Caco-2 (cell line): ENCODE results near the gene PRPF19. TPM values are rescaled to one million over a fixed set of nuclear protein-coding genes. Genes with fewer than 3 reads are reported as not detected.

Source experiments
- BruUV-seq: library from RNA; stranded (reverse); fragments of 400-500 nt; replicated peaks from 2 replicates; lab custom pipeline; 2021; lab: Mats Ljungman, UMichigan
- CTCF ChIA-PET: fragments of 300-600 bp; sonication (Branson Sonifier 250); formaldehyde crosslinking; loops from one replicate; lab custom pipeline; 2022; ENCODE audit warnings: antibody characterized with exemption; lab: Charles Lee
- POLR2A ChIA-PET: fragments of 300-600 bp; sonication (Branson Sonifier 250); formaldehyde crosslinking; loops from one replicate; lab custom pipeline; 2022; ENCODE audit warnings: antibody characterized with exemption; lab: Charles Lee
- DNase-seq, 2 experiments: peaks; one replicate each; pipeline versions ENCODE4 v3.0.0 to v3.0.0-alpha.2; 2020 to 2022
- H3K27me3 ChIP-seq: replicated peaks from 2 replicates; pipeline ENCODE4 v1.6.0; 2011; ENCODE audit warnings: low read length; ENCODE audit not compliant: control insufficient read depth, insufficient read depth
- H3K36me3 ChIP-seq: 2 replicates; pipeline ENCODE4 v1.5.1; 2011; ENCODE audit warnings: low read length; ENCODE audit not compliant: control insufficient read depth, insufficient read depth
- H3K4me1 ChIP-seq: fragments of 250-450 bp; sonication (Bioruptor Pico); 2 replicates; pipeline ENCODE4 v1.5.1; 2020; ENCODE audit warnings: mild to moderate bottlenecking
- H3K4me3 ChIP-seq: 2 replicates; pipeline ENCODE4 v1.5.1; 2011; ENCODE audit warnings: low read depth, mild to moderate bottlenecking, control low read depth, low read length
- H3K9me3 ChIP-seq: fragments of 250-450 bp; sonication (Bioruptor Pico); 2 replicates; pipeline ENCODE4 v1.5.1; 2020; ENCODE audit warnings: mild to moderate bottlenecking, moderate library complexity
- H3K27ac Mint-ChIP-seq: one replicate; pipeline ENCODE4 v1.8.0; 2022; ENCODE audit warnings: mixed read lengths; ENCODE audit not compliant: unreplicated experiment
- H3K27me3 Mint-ChIP-seq: one replicate; pipeline ENCODE4 v1.8.0; 2022; ENCODE audit warnings: mixed read lengths; ENCODE audit not compliant: insufficient read depth, unreplicated experiment
- H3K36me3 Mint-ChIP-seq: one replicate; pipeline ENCODE4 v1.8.0; 2022; ENCODE audit warnings: mild to moderate bottlenecking, mixed read lengths; ENCODE audit not compliant: insufficient read depth, unreplicated experiment
- H3K4me1 Mint-ChIP-seq: one replicate; pipeline ENCODE4 v1.8.0; 2022; ENCODE audit warnings: low read depth, mixed read lengths; ENCODE audit not compliant: unreplicated experiment
- H3K4me3 Mint-ChIP-seq: one replicate; pipeline ENCODE4 v1.8.0; 2022; ENCODE audit warnings: mild to moderate bottlenecking, moderate library complexity, mixed read lengths; ENCODE audit not compliant: unreplicated experiment
- H3K9me3 Mint-ChIP-seq: one replicate; pipeline ENCODE4 v1.8.0; 2022; ENCODE audit warnings: mixed read lengths; ENCODE audit not compliant: unreplicated experiment
- CTCF ChIP-seq, 2 experiments: fragments of 200-600 bp in 1 of 2; IDR thresholded peaks; 1 replicate in 1 of 2; 2 replicates in 1 of 2; pipeline versions ENCODE4 v1.5.1 to v1.8.0; 2011 to 2022; ENCODE audit warnings: antibody characterized with exemption in 1 of 2, control low read depth in 1 of 2, inconsistent platforms in 1 of 2, low read depth in 1 of 2, low read length in 1 of 2, mild to moderate bottlenecking in 1 of 2, moderate library complexity in 1 of 2; ENCODE audit not compliant: insufficient read depth in 1 of 2, severe bottlenecking in 1 of 2, unreplicated experiment in 1 of 2
- intact Hi-C: fragments of 100-400 bp; cut with micrococcal nuclease; formaldehyde crosslinking; loops from one replicate; pipeline ENCODE4 v1.10.0; 2022; ENCODE audit not compliant: unreplicated experiment
- total RNA-seq: library from RNA; stranded (reverse); gene quantifications from 2 replicates; pipeline ENCODE4 v1.2.3, GENCODE V29; 2022

PRPF19 gene
- total RNA-seq, 1 experiment from 2014 or later, result 183 TPM

GRCh38 chr11:60874421-60875365 is 31.7 kb downstream of the PRPF19 start:
- ChIA-PET POLR2A (no interaction called here), CTCF (no interaction called here)
- Mint-ChIP-seq H3K27ac (no peak overlapping the region), H3K9me3 (no peaks in the 10 kb centered on the region), H3K4me3 (no peak overlapping the region), H3K27me3 (no peaks in the 10 kb centered on the region), H3K36me3 (no peaks in the 10 kb centered on the region), H3K4me1 (no peaks in the 10 kb centered on the region)
- intact Hi-C loops, result no loop called here
- BruUV-seq, result no TSS peak
- Histone ChIP-seq H3K4me3 (no peak overlapping the region), H3K27me3 (no peaks in the 10 kb centered on the region), H3K9me3 (no peaks in the 10 kb centered on the region), H3K36me3 (no peaks in the 10 kb centered on the region), H3K4me1 (no peaks in the 10 kb centered on the region)
- DNase-seq, result no peak
- TF ChIP-seq CTCF (IDR thresholded peaks at IDR 0.05; ENCODE audit: insufficient read depth in 1 of 2, low read depth in 1 of 2, low read length in 1 of 2, severe bottlenecking in 1 of 2, unreplicated experiment in 1 of 2), result no peak

GRCh38 chr11:60873533-60873932 is 32.9 kb downstream of the PRPF19 start:
- ChIA-PET POLR2A (no interaction called here), CTCF (no interaction called here)
- no peaks in the 10 kb centered on the region for H3K4me1 ChIP-seq
- intact Hi-C loops, result no loop called here
- Mint-ChIP-seq H3K9me3 (no peaks in the 10 kb centered on the region), H3K4me3 (no peak overlapping the region), H3K27me3 (no peaks in the 10 kb centered on the region), H3K4me1 (no peaks in the 10 kb centered on the region), H3K36me3 (no peaks in the 10 kb centered on the region), H3K27ac (no peak overlapping the region)
- no peaks in the 10 kb centered on the region for H3K36me3 ChIP-seq
- BruUV-seq, result no TSS peak
- DNase-seq, result no peak
- H3K27me3 ChIP-seq, result no peaks in the 10 kb centered on the region
- no peak overlapping the region for H3K4me3 ChIP-seq
- no peaks in the 10 kb centered on the region for H3K9me3 ChIP-seq
- TF ChIP-seq CTCF (IDR thresholded peaks at IDR 0.05; ENCODE audit: insufficient read depth in 1 of 2, low read depth in 1 of 2, low read length in 1 of 2, severe bottlenecking in 1 of 2, unreplicated experiment in 1 of 2), result no peak

- no peak for DNase-seq
- no peaks in the 10 kb centered on the region for H3K4me1 ChIP-seq
- POLR2A ChIA-PET, result no interaction called here
- H3K27ac Mint-ChIP-seq, result no peak overlapping the region
- CTCF ChIA-PET, result no interaction called here
- H3K36me3 ChIP-seq, result no peaks in the 10 kb centered on the region
- no peaks in the 10 kb centered on the region for H3K9me3 Mint-ChIP-seq
- H3K4me1 Mint-ChIP-seq, result no peaks in the 10 kb centered on the region
- BruUV-seq, result no TSS peak
- no peaks in the 10 kb centered on the region for H3K27me3 Mint-ChIP-seq
- no peak overlapping the region for H3K4me3 Mint-ChIP-seq
- no peaks in the 10 kb centered on the region for H3K9me3 ChIP-seq
- intact Hi-C loops, result no loop called here
- no peaks in the 10 kb centered on the region for H3K36me3 Mint-ChIP-seq
- H3K4me3 ChIP-seq, result no peak overlapping the region
- no peak for TF ChIP-seq CTCF (IDR thresholded peaks at IDR 0.05; ENCODE audit: insufficient read depth in 1 of 2, low read depth in 1 of 2, low read length in 1 of 2, severe bottlenecking in 1 of 2, unreplicated experiment in 1 of 2)
- no peaks in the 10 kb centered on the region for H3K27me3 ChIP-seq
Observed at GRCh38 chr11:60872961-60873524, 33.3 kb downstream of the PRPF19 start.
